Natural killer cell treated with Interleukin-12 subunit alpha and Interleukin-12 subunit beta and Interleukin-15 and Interleukin-18, amount 100 ng/mL, for 72 hours (primary cell): ENCODE data around the gene RHBG. TPM values are rescaled to one million over a fixed set of nuclear protein-coding genes. Genes with fewer than 3 reads are reported as not detected.

Experiments used
- total RNA-seq, 2 donors: library from RNA; stranded (reverse); gene quantifications; one replicate each; pipeline ENCODE4 v1.2.3, GENCODE V29; 2022

Gene RHBG
- total RNA-seq, 2 donors from 2014 or later = not detected

Other genes with a start within 250 kb of the RHBG start
- 10 to 100 TPM in 1 of 2 donors, 1 to 10 TPM in 1; 3.9 to 16.6 TPM for gene SEMA4A, start 215.6 kb upstream of the RHBG start, total RNA-seq
- 10 to 100 TPM; 54.4 to 56.6 TPM for gene SLC25A44, start 175.1 kb upstream of the RHBG start, total RNA-seq
- gene PMF1, start 156.2 kb upstream of the RHBG start, total RNA-seq = 100 to 1,000 TPM in 1 of 2 donors, 10 to 100 TPM in 1; 90.6 to 105 TPM
- gene BGLAP, start 127.0 kb upstream of the RHBG start, total RNA-seq = 1 to 10 TPM; 1.8 to 2.3 TPM
- 1 to 10 TPM; 5.9 to 9.5 TPM for gene PAQR6, start 121.2 kb upstream of the RHBG start, total RNA-seq
- 100 to 1,000 TPM in 1 of 2 donors, 10 to 100 TPM in 1; 89.3 to 130 TPM for gene SMG5, start 86.4 kb upstream of the RHBG start, total RNA-seq
- 10 to 100 TPM in 1 of 2 donors, 1 to 10 TPM in 1; 6.4 to 12.0 TPM for gene TMEM79, start 84.9 kb upstream of the RHBG start, total RNA-seq
- gene GLMP, start 73.5 kb upstream of the RHBG start, total RNA-seq = 10 to 100 TPM; 17.2 to 19.6 TPM
- not detected for gene VHLL, start 69.9 kb upstream of the RHBG start, total RNA-seq
- 100 to 1,000 TPM; 299 to 338 TPM for gene CCT3, start 30.9 kb upstream of the RHBG start, total RNA-seq
- not detected for gene TSACC, start 30.7 kb upstream of the RHBG start, total RNA-seq
- gene MEF2D, start 131.6 kb downstream of the RHBG start, total RNA-seq = 10 to 100 TPM; 48.1 to 62.2 TPM
- gene IQGAP3, start 203.4 kb downstream of the RHBG start, total RNA-seq = 1 to 10 TPM; 3.4 to 6.4 TPM
- gene TTC24, start 210.5 kb downstream of the RHBG start, total RNA-seq = 1 to 10 TPM; 1.8 to 2.2 TPM
- gene NAXE, start 222.6 kb downstream of the RHBG start, total RNA-seq = 10 to 100 TPM; 54.0 to 67.5 TPM
- 100 to 1,000 TPM in 1 of 2 donors, 10 to 100 TPM in 1; 47.9 to 135 TPM for gene GPATCH4, start 232.3 kb downstream of the RHBG start, total RNA-seq